IPS-20b (cell line): ENCODE results near the gene PIGN.
"Not testable (repeated sequence)": the region's sequence is repeated elsewhere in the genome, so short reads cannot be mapped to it uniquely, and the experiment has no call there.

Source experiments
- H3K27ac ChIP-seq: one replicate; pipeline ENCODE4 v1.5.1; 2013; ENCODE audit warnings: low read length
- H3K27me3 ChIP-seq: 2 replicates; pipeline ENCODE4 v1.6.1; 2013; ENCODE audit warnings: mild to moderate bottlenecking, low read length, inconsistent platforms; ENCODE audit not compliant: insufficient read depth
- H3K36me3 ChIP-seq: 2 replicates; pipeline ENCODE4 v1.6.1; 2013; ENCODE audit warnings: low read depth, mild to moderate bottlenecking, inconsistent platforms, low read length, moderate library complexity; ENCODE audit not compliant: insufficient read depth
- H3K4me1 ChIP-seq: 2 replicates; pipeline ENCODE4 v1.6.1; 2013; ENCODE audit warnings: mild to moderate bottlenecking, control low read depth, inconsistent platforms, low read length, moderate library complexity; ENCODE audit not compliant: insufficient read depth
- H3K4me3 ChIP-seq: 2 replicates; pipeline ENCODE4 v1.5.1; 2013; ENCODE audit warnings: mild to moderate bottlenecking, low read length, inconsistent platforms
- H3K9ac ChIP-seq: 2 replicates; pipeline ENCODE4 v1.6.1; 2013; ENCODE audit warnings: low read depth, mild to moderate bottlenecking, inconsistent platforms, low read length, moderate library complexity
- H3K9me3 ChIP-seq: 2 replicates; pipeline ENCODE4 v1.6.1; 2013; ENCODE audit warnings: mild to moderate bottlenecking, low read depth, low read length, inconsistent platforms; ENCODE audit not compliant: insufficient read depth

Gene PIGN

GRCh38 chr18:62048279-62048678, 138.6 kb downstream of the PIGN start:
- Histone ChIP-seq H3K27me3 (no peaks in the 10 kb centered on the region), H3K36me3 (no peaks in the 10 kb centered on the region), H3K27ac (no peak overlapping the region), H3K9me3 (no peaks in the 10 kb centered on the region), H3K9ac (no peak overlapping the region), H3K4me1 (no peaks in the 10 kb centered on the region), H3K4me3 (no peak overlapping the region)

GRCh38 chr18:62045316-62045715, 141.5 kb downstream of the PIGN start:
- no peaks in the 10 kb centered on the region for H3K36me3 ChIP-seq
- no peak overlapping the region for H3K27ac ChIP-seq
- H3K27me3 ChIP-seq, result no peaks in the 10 kb centered on the region
- H3K9ac ChIP-seq, result no peak overlapping the region
- H3K9me3 ChIP-seq, result no peaks in the 10 kb centered on the region
- H3K4me1 ChIP-seq, result no peaks in the 10 kb centered on the region
- no peak overlapping the region for H3K4me3 ChIP-seq

GRCh38 chr18:62044490-62045000, 142.3 kb downstream of the PIGN start:
- Histone ChIP-seq H3K27me3 (no peaks in the 10 kb centered on the region), H3K4me1 (no peaks in the 10 kb centered on the region), H3K36me3 (no peaks in the 10 kb centered on the region), H3K4me3 (no peak overlapping the region), H3K9ac (no peak overlapping the region), H3K27ac (no peak overlapping the region), H3K9me3 (no peaks in the 10 kb centered on the region)

GRCh38 chr18:62037989-62038778, 148.7 kb downstream of the PIGN start:
- no peak overlapping the region for H3K27ac ChIP-seq
- H3K9me3 ChIP-seq, result no peaks in the 10 kb centered on the region

GRCh38 chr18:62037012-62037742, 149.7 kb downstream of the PIGN start:
- Histone ChIP-seq H3K36me3 (no peaks in the 10 kb centered on the region), H3K27ac (no peak overlapping the region), H3K9me3 (no peaks in the 10 kb centered on the region), H3K4me3 (no peak overlapping the region), H3K27me3 (no peaks in the 10 kb centered on the region), H3K4me1 (no peaks in the 10 kb centered on the region), H3K9ac (no peak overlapping the region)

More at GRCh38 chr18:62037989-62038778, 148.7 kb downstream of the PIGN start:
- H3K4me1 ChIP-seq, result no peaks in the 10 kb centered on the region
- H3K4me3 ChIP-seq, result no peak overlapping the region
- no peaks in the 10 kb centered on the region for H3K27me3 ChIP-seq
- H3K36me3 ChIP-seq, result no peaks in the 10 kb centered on the region
- no peak overlapping the region for H3K9ac ChIP-seq

GRCh38 chr18:62034286-62034685, 152.6 kb downstream of the PIGN start:
- not testable (repeated sequence) for H3K9me3 ChIP-seq, H3K36me3 ChIP-seq, H3K4me1 ChIP-seq, H3K27me3 ChIP-seq, H3K27ac ChIP-seq, H3K4me3 ChIP-seq, H3K9ac ChIP-seq

GRCh38 chr18:62033756-62034155, 153.1 kb downstream of the PIGN start:
- no peak overlapping the region for H3K4me3 ChIP-seq
- no peak overlapping the region for H3K9ac ChIP-seq

GRCh38 chr18:62033207-62033606, 153.6 kb downstream of the PIGN start:
- no peak overlapping the region for H3K4me3 ChIP-seq
- H3K9me3 ChIP-seq, result no peaks in the 10 kb centered on the region
- peaks cover 4% of the 10 kb centered on the region; the same call in 1 of the 2 replicates for H3K4me1 ChIP-seq
- no peaks in the 10 kb centered on the region for H3K27me3 ChIP-seq
- no peak overlapping the region for H3K9ac ChIP-seq
- no peaks in the 10 kb centered on the region for H3K36me3 ChIP-seq
- no peak overlapping the region for H3K27ac ChIP-seq

More at GRCh38 chr18:62033756-62034155, 153.1 kb downstream of the PIGN start:
- no peaks in the 10 kb centered on the region for H3K9me3 ChIP-seq
- H3K4me1 ChIP-seq, result no peaks in the 10 kb centered on the region
- H3K27ac ChIP-seq, result no peak overlapping the region
- no peaks in the 10 kb centered on the region for H3K27me3 ChIP-seq
- H3K36me3 ChIP-seq, result no peaks in the 10 kb centered on the region

GRCh38 chr18:62030091-62030985, 156.5 kb downstream of the PIGN start:
- H3K9ac ChIP-seq, result no peak overlapping the region
- no peaks in the 10 kb centered on the region for H3K36me3 ChIP-seq
- H3K4me1 ChIP-seq, result peaks cover 8% of the 10 kb centered on the region; the same call in 1 of the 2 replicates
- H3K27ac ChIP-seq, result no peak overlapping the region
- no peaks in the 10 kb centered on the region for H3K9me3 ChIP-seq
- H3K4me3 ChIP-seq, result no peak overlapping the region
- no peaks in the 10 kb centered on the region for H3K27me3 ChIP-seq

GRCh38 chr18:62028715-62029114, 158.1 kb downstream of the PIGN start:
- H3K4me1 ChIP-seq, result peaks cover 8% of the 10 kb centered on the region; the same call in 1 of the 2 replicates
- no peak overlapping the region for H3K9ac ChIP-seq
- H3K27ac ChIP-seq, result no peak overlapping the region
- H3K36me3 ChIP-seq, result no peaks in the 10 kb centered on the region
- no peaks in the 10 kb centered on the region for H3K27me3 ChIP-seq
- H3K9me3 ChIP-seq, result no peaks in the 10 kb centered on the region
- no peak overlapping the region for H3K4me3 ChIP-seq

GRCh38 chr18:62027914-62028520, 158.8 kb downstream of the PIGN start:
- H3K27me3 ChIP-seq, result no peaks in the 10 kb centered on the region
- H3K9me3 ChIP-seq, result no peaks in the 10 kb centered on the region
- H3K9ac ChIP-seq, result no peak overlapping the region
- H3K36me3 ChIP-seq, result no peaks in the 10 kb centered on the region
- H3K4me3 ChIP-seq, result no peak overlapping the region
- peaks cover 8% of the 10 kb centered on the region; the same call in 1 of the 2 replicates for H3K4me1 ChIP-seq
- no peak overlapping the region for H3K27ac ChIP-seq
